OCI-LY1 (cell line): ENCODE data around the gene DDX4.

ENCODE experiments used
- EZH2 ChIP-seq: fragments of 200-600 bp; sonication (generic), shearing (Covaris generic); IDR thresholded peaks from 2 replicates; pipeline ENCODE4 v1.8.0; 2017; ENCODE audit warnings: borderline replicate concordance, mixed run types, mild to moderate bottlenecking, antibody characterized with exemption, low read length, moderate library complexity, mixed read lengths
- TF ChIP-seq, protein P1 (sequence below): fragments of 200-600 bp; sonication (generic), shearing (Covaris generic); IDR thresholded peaks from 2 replicates; pipeline ENCODE4 v1.5.1; 2017; ENCODE audit warnings: mild to moderate bottlenecking, antibody characterized with exemption, low read length, moderate library complexity, mixed read lengths

DNA sequence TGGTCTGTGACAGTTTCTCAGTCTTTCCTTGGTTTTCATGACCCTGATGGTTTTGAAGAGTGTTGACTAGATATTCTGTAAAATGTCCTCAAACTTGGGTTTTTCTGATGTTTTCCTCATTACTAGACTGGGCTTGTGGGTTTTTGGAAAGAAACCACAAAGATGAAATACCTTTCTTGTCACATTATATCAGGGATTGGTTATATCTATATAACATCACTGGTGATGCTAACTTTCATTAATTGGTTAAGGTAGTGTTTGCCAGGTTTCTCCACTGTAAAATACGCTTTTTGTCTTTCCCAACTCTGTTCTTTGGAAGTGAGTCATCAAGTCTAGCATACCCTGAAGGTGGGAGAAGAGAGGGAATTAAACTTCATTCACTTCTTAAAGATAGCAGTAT is 110.0 kb downstream of the DDX4 start:
- TF ChIP-seq EZH2 = no peak
- TF ChIP-seq, protein P1, sequence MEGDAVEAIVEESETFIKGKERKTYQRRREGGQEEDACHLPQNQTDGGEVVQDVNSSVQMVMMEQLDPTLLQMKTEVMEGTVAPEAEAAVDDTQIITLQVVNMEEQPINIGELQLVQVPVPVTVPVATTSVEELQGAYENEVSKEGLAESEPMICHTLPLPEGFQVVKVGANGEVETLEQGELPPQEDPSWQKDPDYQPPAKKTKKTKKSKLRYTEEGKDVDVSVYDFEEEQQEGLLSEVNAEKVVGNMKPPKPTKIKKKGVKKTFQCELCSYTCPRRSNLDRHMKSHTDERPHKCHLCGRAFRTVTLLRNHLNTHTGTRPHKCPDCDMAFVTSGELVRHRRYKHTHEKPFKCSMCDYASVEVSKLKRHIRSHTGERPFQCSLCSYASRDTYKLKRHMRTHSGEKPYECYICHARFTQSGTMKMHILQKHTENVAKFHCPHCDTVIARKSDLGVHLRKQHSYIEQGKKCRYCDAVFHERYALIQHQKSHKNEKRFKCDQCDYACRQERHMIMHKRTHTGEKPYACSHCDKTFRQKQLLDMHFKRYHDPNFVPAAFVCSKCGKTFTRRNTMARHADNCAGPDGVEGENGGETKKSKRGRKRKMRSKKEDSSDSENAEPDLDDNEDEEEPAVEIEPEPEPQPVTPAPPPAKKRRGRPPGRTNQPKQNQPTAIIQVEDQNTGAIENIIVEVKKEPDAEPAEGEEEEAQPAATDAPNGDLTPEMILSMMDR = no peak
